Esophagus muscularis mucosa (tissue), 4 donors: Measurements from ENCODE around the gene ARHGEF6. TPM values are rescaled to one million over a fixed set of nuclear protein-coding genes. Genes with fewer than 3 reads are reported as not detected.

ENCODE experiments used
- DNase-seq: peaks from one replicate; pipeline ENCODE4 v3.0.0-alpha.2; 2017; ENCODE audit errors: extremely low spot score
- H3K27ac ChIP-seq, 4 donors: fragments of 200-600 bp; sonication (generic); replicated peaks in 1 of 4; 1 replicate in 3 of 4; 2 replicates in 1 of 4; pipeline ENCODE4 v1.5.1; 2016 to 2019; ENCODE audit warnings: mild to moderate bottlenecking in 1 of 4
- H3K27me3 ChIP-seq, 4 donors: fragments of 200-600 bp; sonication (generic); one replicate each; pipeline versions ENCODE4 v1.5.1 to v1.6.0; 2016 to 2019
- H3K36me3 ChIP-seq, 4 donors: fragments of 200-600 bp; sonication (generic); one replicate each; pipeline ENCODE4 v1.5.1; 2016 to 2019
- H3K4me1 ChIP-seq, 4 donors: fragments of 200-600 bp; sonication (generic); one replicate each; pipeline ENCODE4 v1.5.1; 2016 to 2019
- H3K4me3 ChIP-seq, 4 donors: fragments of 200-600 bp; sonication (generic); 1 replicate in 2 of 4; 2 replicates in 2 of 4; pipeline ENCODE4 v1.5.1; 2016 to 2019; ENCODE audit warnings: mild to moderate bottlenecking in 4 of 4, moderate library complexity in 1 of 4
- H3K9me3 ChIP-seq, 4 donors: fragments of 200-600 bp; sonication (generic); 1 replicate in 3 of 4; 2 replicates in 1 of 4; pipeline ENCODE4 v1.5.1; 2016 to 2019
- EP300 ChIP-seq: sonication (generic); formaldehyde crosslinking; IDR thresholded peaks from one replicate; pipeline ENCODE4 v1.6.1; 2017; ENCODE audit warnings: antibody characterized with exemption
- POLR2A ChIP-seq: fragments of 450-650 bp; IDR thresholded peaks from one replicate; pipeline ENCODE4 v1.6.1; 2017; ENCODE audit warnings: antibody characterized with exemption, moderate library complexity, mild to moderate bottlenecking, low read depth
- POLR2AphosphoS5 ChIP-seq, 2 donors: sonication (generic); formaldehyde crosslinking; IDR thresholded peaks; one replicate each; pipeline ENCODE4 v1.6.1; 2017; ENCODE audit warnings: antibody characterized with exemption in 2 of 2
- WGBS: methylation state at CpG from one replicate; pipeline ENCODE4 v1.1.5; 2018; 5-methylcytosine and 5-hydroxymethylcytosine counted together
- intact Hi-C: fragments of 100-400 bp; cut with DNase I; formaldehyde crosslinking; loops from one replicate; pipeline ENCODE4 v1.15.1; 2023
- total RNA-seq, 4 donors: library from RNA; depleted of rRNA; stranded (reverse); fragments of >200 nt; gene quantifications; one replicate each; pipeline versions ENCODE4 v1.1.0 to v1.2.1, GENCODE V29; 2016
- TF ChIP-seq, protein P1 (sequence below), 3 experiments: fragments of 200-600 bp in 2 of 3; fragments of 450-650 bp in 1 of 3; sonication (generic) in 2 of 3; IDR thresholded peaks; one replicate each; pipeline ENCODE4 v1.5.1; 2017 to 2019; ENCODE audit warnings: antibody characterized with exemption in 3 of 3, mild to moderate bottlenecking in 2 of 3, moderate library complexity in 1 of 3

The ARHGEF6 gene
- total RNA-seq, 4 donors from 2014 or later = 13.4 to 16.4 (median 15.0) TPM

DNA sequence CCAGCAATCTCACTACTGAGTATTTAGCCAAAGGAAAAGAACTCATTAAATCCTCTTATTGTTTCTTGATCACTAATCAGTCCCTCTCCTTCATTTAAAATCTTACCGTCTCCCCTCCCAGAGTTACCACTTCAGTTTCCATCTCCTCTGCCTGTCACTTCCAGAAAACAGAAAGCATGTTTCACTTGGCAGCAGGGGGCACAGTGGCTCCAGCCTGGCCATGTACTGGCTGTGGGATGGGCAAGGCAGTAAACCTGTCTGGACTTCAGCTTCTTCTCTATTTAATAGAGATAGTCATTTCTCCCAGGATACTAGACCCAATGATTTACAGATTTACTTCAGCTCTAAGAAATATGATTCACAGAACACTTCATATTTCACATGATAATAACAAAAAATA lies 69.6 kb downstream of the ARHGEF6 start:
- Histone ChIP-seq H3K9me3 (no peaks in the 10 kb centered on the region), H3K4me1 (peaks cover 0 to 3% (median 0%) of the 10 kb centered on the region in 4 donors), H3K4me3 (no peak overlapping the region), H3K27ac (no peak overlapping the region), H3K27me3 (no peaks in the 10 kb centered on the region), H3K36me3 (peaks cover 0 to 9% (median 3%) of the 10 kb centered on the region in 4 donors)
- 67% methylated on average over 1 of the region's 1 CpG for WGBS
- no peak for TF ChIP-seq POLR2AphosphoS5 (IDR thresholded peaks at IDR 0.05)
- TF ChIP-seq, protein P1, sequence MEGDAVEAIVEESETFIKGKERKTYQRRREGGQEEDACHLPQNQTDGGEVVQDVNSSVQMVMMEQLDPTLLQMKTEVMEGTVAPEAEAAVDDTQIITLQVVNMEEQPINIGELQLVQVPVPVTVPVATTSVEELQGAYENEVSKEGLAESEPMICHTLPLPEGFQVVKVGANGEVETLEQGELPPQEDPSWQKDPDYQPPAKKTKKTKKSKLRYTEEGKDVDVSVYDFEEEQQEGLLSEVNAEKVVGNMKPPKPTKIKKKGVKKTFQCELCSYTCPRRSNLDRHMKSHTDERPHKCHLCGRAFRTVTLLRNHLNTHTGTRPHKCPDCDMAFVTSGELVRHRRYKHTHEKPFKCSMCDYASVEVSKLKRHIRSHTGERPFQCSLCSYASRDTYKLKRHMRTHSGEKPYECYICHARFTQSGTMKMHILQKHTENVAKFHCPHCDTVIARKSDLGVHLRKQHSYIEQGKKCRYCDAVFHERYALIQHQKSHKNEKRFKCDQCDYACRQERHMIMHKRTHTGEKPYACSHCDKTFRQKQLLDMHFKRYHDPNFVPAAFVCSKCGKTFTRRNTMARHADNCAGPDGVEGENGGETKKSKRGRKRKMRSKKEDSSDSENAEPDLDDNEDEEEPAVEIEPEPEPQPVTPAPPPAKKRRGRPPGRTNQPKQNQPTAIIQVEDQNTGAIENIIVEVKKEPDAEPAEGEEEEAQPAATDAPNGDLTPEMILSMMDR (IDR thresholded peaks at IDR 0.05) = peak in 1 of 3 experiments; percentile 41
- TF ChIP-seq EP300 = no peak
- DNase-seq = no peak
- intact Hi-C loops = no loop called here

DNA sequence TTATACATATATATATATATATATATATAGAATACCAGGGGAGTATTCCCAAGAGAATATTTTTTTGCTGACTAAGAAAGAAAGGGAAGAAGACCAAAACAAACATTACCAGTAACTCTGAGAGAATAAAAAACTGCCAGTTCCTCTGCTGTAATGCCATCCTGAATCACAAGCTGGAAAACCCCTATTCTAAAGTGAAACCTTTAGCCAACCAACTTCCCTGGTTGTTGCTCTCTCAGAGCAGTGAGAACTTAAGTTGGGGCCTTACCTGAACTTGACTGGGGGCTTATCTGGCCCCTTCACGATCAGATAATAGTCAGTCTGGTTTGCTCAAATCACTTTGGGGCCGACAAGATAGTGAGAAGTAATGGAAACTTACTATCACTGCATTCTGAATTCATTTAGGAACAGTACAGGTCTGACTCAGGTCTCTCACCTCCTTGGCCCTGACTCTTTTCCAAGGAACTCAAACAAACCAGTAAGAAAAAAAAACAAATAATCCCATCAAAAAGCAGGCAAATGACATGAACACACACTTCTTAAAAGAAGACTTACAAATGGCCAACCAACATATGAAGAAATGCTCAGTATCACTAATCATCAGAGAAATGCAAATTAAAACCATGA lies 70.3 kb downstream of the ARHGEF6 start:
- Histone ChIP-seq H3K4me1 (no peaks in the 10 kb centered on the region), H3K36me3 (peaks cover 0 to 13% (median 5%) of the 10 kb centered on the region in 4 donors), H3K27me3 (no peaks in the 10 kb centered on the region), H3K27ac (no peak overlapping the region), H3K4me3 (no peak overlapping the region), H3K9me3 (no peaks in the 10 kb centered on the region)
- 28% methylated on average over 2 of the region's 2 CpGs for WGBS
- TF ChIP-seq POLR2A = no peak
- TF ChIP-seq POLR2AphosphoS5 (IDR thresholded peaks at IDR 0.05) = no peak
- no peak for DNase-seq
- intact Hi-C loops = no loop called here

- Histone ChIP-seq H3K9me3 (no peaks in the 10 kb centered on the region), H3K27me3 (no peaks in the 10 kb centered on the region), H3K36me3 (peaks cover 0 to 22% (median 10%) of the 10 kb centered on the region in 4 donors), H3K4me3 (no peak overlapping the region), H3K27ac (no peak overlapping the region), H3K4me1 (no peaks in the 10 kb centered on the region)
- TF ChIP-seq, protein P1 (IDR thresholded peaks at IDR 0.05) = peak in 1 of 3 experiments; percentile 26
- TF ChIP-seq POLR2A (no peak), POLR2AphosphoS5 (IDR thresholded peaks at IDR 0.05) (no peak), EP300 (no peak)
- 71% methylated on average over 1 of the region's 1 CpG for WGBS
- intact Hi-C loops = loop anchor here (5.0 kb wide), 1 partner anchor 219 kb away; no protein-coding TSS in a partner anchor
- DNase-seq = no peak
Observed at GRCh38 chrX:136708348-136708747, 72.4 kb downstream of the ARHGEF6 start.

GRCh38 chrX:136697156-136697555 lies 83.6 kb downstream of the ARHGEF6 start:
- Histone ChIP-seq H3K4me3 (no peak overlapping the region), H3K27ac (no peak overlapping the region), H3K4me1 (peaks cover 0 to 4% (median 0%) of the 10 kb centered on the region in 4 donors), H3K9me3 (no peaks in the 10 kb centered on the region), H3K36me3 (no peaks in the 10 kb centered on the region), H3K27me3 (no peaks in the 10 kb centered on the region)
- 38% methylated on average over 1 of the region's 1 CpG for WGBS
- TF ChIP-seq POLR2AphosphoS5 (IDR thresholded peaks at IDR 0.05) = no peak
- TF ChIP-seq, protein P1 (IDR thresholded peaks at IDR 0.05) = no peak
- TF ChIP-seq EP300 = no peak
- intact Hi-C loops = loop anchor here (10.0 kb wide), 1 partner anchor 672 kb away; no protein-coding TSS in a partner anchor
- DNase-seq = no peak

DNA sequence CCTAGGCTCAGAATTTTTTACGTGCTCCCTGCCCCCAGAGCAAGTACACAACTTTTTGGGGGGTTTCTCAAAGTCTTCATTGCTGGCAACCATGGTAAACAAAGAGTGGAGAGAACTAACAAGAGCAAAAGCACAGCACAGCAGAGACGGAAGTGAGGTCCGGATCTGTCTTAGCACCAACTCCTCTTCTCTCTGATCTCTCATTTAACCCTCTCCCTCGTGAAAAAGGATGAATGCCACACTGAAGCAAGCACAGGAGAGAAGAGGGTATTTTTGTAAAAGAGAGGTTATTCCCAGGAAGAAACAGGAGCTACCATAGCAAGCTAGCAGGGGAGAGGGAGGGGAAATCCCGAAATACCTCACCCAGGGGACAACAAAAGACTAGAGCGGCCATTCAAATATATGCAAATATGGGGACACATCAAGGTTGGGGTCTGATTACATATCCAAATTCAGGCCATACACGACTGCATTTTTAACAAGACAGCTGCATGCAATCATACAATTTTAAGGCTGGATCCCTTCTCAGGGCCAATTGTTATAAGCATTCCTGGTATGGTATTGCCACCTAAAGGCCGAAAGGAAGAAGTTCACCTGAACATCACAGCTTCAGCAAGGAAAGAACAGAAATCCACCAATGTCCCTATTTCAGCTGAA lies 86.2 kb downstream of the ARHGEF6 start:
- TF ChIP-seq POLR2A = no peak
- TF ChIP-seq, protein P1 (IDR thresholded peaks at IDR 0.05) = peak; percentile 51 to 53 (median 53)
- H3K36me3 ChIP-seq = peaks cover 0 to 9% (median 3%) of the 10 kb centered on the region in 4 donors
- intact Hi-C loops = loop anchor here (10.0 kb wide), 1 partner anchor 670 kb away; no protein-coding TSS in a partner anchor
- H3K4me3 ChIP-seq = no peak overlapping the region
- H3K27ac ChIP-seq = no peak overlapping the region
- no peak for DNase-seq
- no peaks in the 10 kb centered on the region for H3K27me3 ChIP-seq
- H3K4me1 ChIP-seq = peaks cover 0 to 4% (median 0%) of the 10 kb centered on the region in 4 donors
- 39% methylated on average over 8 of the region's 8 CpGs for WGBS
- H3K9me3 ChIP-seq = no peaks in the 10 kb centered on the region
